GM11168 (cell line): ENCODE measurements around the gene CNR1.

Experiments used
- in situ Hi-C: fragments of 300-500 bp; cut with MboI; formaldehyde crosslinking; loops from one replicate; pipeline ENCODE4 v1.12.0; 2022; ENCODE audit warnings: low sequenced_read_pairs; ENCODE audit not compliant: unreplicated experiment

Gene CNR1

GRCh38 chr6:88144637-88145297 lies 21.4 kb downstream of the CNR1 start:
- in situ Hi-C loops, result no loop called here

DNA sequence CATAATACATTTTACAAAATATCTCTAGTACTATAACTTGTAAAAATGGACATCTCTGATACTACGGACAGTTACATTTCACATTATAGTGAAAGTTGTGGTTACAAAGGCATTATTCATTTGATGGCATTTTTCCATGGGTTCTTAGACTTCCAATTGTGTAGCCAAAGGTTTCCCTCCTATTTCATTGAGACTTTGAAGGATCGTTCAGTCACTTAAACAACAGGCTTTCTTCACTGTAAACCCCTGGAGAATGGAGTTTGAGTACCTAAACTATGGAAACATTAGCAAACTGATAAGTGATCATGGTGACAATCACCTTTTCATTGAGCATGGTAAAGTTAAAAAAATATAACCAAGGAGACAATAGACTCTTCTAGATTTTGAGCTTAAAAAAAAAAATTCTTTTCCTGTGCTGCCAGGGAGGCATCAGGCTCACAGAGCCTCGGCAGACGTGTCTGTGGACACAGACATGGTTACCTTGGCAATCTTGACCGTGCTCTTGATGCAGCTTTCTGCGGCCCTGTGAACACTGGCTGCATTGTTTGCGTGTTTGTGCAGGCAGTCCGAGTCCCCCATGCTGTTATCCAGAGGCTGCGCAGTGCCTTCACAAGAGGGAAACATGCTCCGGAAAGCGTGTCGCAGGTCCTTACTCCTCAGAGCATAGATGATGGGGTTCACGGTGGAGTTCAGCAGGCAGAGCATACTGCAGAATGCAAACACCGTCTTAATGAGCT lies 22.6 kb downstream of the CNR1 start:
- in situ Hi-C loops, result no loop called here

- in situ Hi-C loops, result no loop called here
Observed at GRCh38 chr6:88142297-88142668, 23.9 kb downstream of the CNR1 start.

GRCh38 chr6:88141561-88142296 lies 24.4 kb downstream of the CNR1 start:
- in situ Hi-C loops, result no loop called here

DNA sequence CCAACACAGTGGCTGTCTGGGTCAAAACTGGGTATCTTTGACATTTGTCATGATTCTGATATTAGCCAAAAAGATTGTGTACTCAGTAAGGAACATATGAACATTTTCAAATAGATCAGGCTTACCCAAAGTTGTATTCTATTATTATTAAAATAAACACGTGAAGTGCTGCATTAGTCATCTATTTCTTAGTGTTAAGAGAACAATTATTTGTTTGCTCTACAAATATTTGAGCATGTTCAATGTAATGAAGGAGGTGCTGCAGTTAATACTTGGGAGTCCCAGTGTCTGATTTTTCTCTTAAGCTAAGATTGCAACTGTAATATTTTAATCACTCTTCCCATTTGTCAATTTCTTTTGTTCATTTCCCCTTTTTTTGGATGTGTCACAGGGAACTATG lies 28.2 kb downstream of the CNR1 start:
- in situ Hi-C loops, result no loop called here

- in situ Hi-C loops, result no loop called here
Observed at GRCh38 chr6:88135578-88136114, 30.5 kb downstream of the CNR1 start.

- in situ Hi-C loops, result no loop called here
Observed at GRCh38 chr6:88134575-88134974, 31.6 kb downstream of the CNR1 start.

DNA sequence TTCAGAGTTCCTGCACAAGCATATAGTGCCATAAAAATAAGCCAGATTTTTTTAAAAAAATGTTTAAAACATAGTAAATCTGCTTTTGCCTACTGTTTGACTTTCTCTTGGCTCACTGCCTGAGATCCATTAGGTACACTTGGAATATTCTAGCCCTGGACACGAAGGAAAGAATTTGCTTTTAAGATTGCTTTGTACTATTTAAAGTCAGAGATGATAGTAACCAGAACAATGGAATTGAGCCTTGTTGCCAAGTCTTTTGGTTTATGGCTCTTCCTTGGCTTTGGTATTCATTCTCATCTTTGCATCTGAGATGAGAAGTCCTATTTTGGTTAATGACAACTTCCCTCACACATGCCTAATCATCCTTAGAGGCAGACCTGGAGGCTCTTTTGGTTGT lies 32.4 kb downstream of the CNR1 start:
- in situ Hi-C loops, result no loop called here

GRCh38 chr6:88124925-88125557 lies 41.1 kb downstream of the CNR1 start:
- in situ Hi-C loops, result no loop called here

- in situ Hi-C loops, result no loop called here
Observed at GRCh38 chr6:88120635-88121034, 45.5 kb downstream of the CNR1 start.

- in situ Hi-C loops, result no loop called here
Observed at GRCh38 chr6:88119769-88120168, 46.4 kb downstream of the CNR1 start.

GRCh38 chr6:88116276-88116675 lies 49.9 kb downstream of the CNR1 start:
- in situ Hi-C loops, result no loop called here

DNA sequence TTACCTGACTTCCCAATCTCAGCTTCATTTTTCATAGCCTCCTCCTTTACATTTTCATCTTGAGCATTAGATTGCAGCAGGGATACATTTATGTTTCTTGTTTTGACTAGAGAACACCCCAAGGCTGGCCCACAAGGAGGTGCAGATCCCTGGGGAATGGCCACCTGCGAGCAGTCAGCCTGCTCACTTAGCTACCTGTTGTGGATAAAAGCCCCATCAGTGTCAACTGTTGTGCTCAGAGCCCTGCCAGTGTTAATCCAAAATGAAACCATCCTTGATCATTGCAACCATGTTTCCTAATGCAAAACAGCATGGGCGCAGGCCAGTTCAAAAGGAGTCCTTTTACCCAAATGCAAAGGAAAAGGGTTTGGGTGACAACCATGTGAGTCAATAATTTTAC lies 50.8 kb downstream of the CNR1 start:
- in situ Hi-C loops, result no loop called here

DNA sequence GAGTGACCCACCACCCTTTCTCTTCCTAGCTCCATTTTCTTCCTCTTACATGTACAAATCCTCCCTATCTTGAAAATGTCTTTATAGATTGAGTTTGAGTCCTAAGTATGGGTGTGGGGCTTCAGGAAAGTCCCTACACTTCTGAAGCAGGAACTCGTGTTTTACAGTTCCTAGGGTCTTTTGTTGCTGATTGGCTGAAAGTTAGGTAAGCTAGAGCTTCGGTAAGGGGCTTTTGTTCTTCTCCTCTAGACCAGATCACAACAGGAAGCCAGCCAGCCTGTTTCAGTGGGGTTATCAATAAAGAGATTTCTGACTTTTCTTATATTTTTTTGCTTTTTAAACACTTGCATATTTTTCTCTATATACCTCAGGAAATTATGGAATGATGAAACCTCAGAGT lies 51.3 kb downstream of the CNR1 start:
- in situ Hi-C loops, result no loop called here

DNA sequence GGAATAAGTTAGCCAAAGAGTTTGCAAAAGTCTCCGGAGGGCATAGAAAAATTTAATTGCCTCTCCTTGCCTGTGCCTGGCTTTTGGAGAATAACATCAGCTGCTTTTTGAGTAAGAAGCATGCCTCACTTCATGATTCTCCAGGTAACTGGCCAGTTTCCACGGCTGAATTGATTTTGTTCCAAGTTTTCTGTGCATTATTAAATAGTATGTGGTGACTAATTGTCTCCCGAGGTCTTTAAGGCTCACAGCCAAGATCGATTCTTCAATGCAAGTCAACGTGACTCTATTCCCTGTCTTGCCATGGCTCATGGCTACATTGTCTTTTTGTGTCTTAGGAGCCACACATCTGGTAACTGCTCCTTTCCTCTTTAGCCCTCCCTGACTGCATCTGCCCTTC lies 54.2 kb downstream of the CNR1 start:
- in situ Hi-C loops, result no loop called here

GRCh38 chr6:88107241-88107640 lies 58.9 kb downstream of the CNR1 start:
- in situ Hi-C loops, result no loop called here

DNA sequence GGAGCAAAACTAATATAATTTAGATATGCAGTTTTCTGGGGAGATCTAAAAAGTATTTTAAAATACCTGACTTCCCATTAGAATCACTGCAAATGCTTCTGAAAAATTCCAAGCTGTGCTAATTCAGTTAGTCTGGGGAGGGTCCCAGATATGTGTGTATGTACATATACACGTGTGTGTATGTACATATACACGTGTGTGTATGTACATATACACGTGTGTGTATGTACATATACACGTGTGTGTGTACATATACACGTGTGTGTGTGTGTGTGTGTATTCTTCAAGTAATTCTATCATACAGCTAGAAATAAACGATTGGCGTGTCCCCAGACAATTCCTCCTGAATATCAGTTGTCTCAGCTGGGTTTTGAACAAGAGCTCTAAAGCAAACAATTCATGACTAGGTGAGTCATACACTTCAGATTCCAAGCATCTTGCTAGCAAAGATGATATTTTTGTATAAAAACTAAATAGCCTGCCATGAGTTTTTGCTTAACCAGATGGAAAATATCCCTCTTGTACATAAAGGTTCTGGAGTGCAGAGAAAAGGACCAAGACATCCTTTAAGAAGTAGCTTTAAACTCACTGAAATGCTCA lies 60.3 kb downstream of the CNR1 start:
- in situ Hi-C loops, result no loop called here
